RWPE1 (cell line): Measurements from ENCODE around the gene EML1.

Source experiments
- CTCF ChIA-PET: fragments of 350-600 bp; sonication (Branson Sonifier 250); formaldehyde crosslinking; extraction: SDS; loops from one replicate; lab custom pipeline; 2021; lab: Yijun Ruan, JAX
- POLR2A ChIA-PET: fragments of 400-600 bp; formaldehyde crosslinking; extraction: SDS; loops from one replicate; lab custom pipeline; 2020; ENCODE audit warnings: antibody characterized with exemption; ENCODE audit not compliant: low non-redundant PET; lab: Yijun Ruan, JAX
- DNase-seq: peaks from one replicate; pipeline ENCODE4 v3.0.0; 2012; ENCODE audit warnings: low spot score
- H3K27ac ChIP-seq: fragments of 450-650 bp; 2 replicates; pipeline ENCODE4 v1.5.1; 2017
- CTCF ChIP-seq: fragments of 450-650 bp; conservative IDR thresholded peaks from 2 replicates; pipeline ENCODE4 v1.5.1; 2017; ENCODE audit warnings: low read depth, mild to moderate bottlenecking

Gene EML1

GRCh38 chr14:99887407-99887806, 94.2 kb downstream of the EML1 start:
- ChIA-PET POLR2A (no interaction called here), CTCF (interaction anchor here (0.6 kb wide), 1 partner anchor 72 kb away, joined by 4 read pairs; no protein-coding TSS in a partner anchor)
- H3K27ac ChIP-seq = no peak overlapping the region
- no peak for DNase-seq
- no peak for TF ChIP-seq CTCF

- ChIA-PET POLR2A (no interaction called here), CTCF (interaction anchor here (0.6 kb wide), 1 partner anchor 146 kb away, joined by 7 read pairs; no protein-coding TSS in a partner anchor)
- TF ChIP-seq CTCF = no peak
- no peak for DNase-seq
- no peak overlapping the region for H3K27ac ChIP-seq
These were observed 94.9 kb downstream of the EML1 start for GRCh38 chr14:99888149-99888548.

DNA sequence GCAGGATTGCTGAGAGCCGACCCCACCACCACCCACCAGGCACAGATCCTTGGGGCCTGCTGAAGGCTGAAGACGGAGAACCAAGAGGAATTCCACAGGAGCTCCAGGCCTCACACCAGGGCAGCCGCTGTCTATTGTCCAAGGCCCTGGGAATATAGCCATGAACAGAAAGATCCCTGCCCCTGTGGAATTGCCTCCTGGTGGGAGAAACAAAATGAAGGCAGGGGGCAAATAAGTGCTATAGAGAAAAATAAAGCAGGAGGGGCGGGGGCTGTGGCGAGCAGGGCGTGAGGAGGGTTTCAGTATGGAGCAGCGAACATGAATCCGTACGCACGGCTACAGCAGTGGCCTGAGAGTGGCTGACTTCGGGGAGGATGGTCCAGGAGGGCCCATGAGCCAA, 96.1 kb downstream of the EML1 start:
- POLR2A ChIA-PET = no interaction called here
- no peak for DNase-seq
- no peak for TF ChIP-seq CTCF
- CTCF ChIA-PET = interaction anchor here (0.6 to 0.8 kb wide), 2 partner anchors 156 to 159 kb away, joined by 3 read pairs; no protein-coding TSS in a partner anchor
- H3K27ac ChIP-seq = no peak overlapping the region

DNA sequence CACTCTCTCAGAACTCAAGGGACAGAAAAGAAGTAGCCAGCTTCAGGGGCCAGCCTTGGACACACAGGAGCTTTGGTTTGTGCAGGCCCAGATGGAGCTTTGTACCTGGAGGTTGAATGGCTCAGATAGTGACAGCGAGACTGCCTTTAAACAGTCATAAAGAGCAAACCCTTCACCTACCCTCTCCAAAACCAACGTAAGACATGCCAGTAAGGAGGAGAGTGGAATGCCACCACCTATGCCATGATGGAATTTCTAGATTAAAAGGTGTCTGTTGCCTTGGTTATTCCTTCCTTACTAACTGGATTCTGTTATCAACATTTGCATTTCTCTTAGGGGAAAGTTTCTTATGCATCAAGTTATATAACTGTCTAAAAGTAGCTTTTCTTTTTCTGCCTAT, 98.1 kb downstream of the EML1 start:
- no peak overlapping the region for H3K27ac ChIP-seq
- ChIA-PET CTCF (interaction anchor here (0.9 kb wide), 1 partner anchor 155 kb away, joined by 4 read pairs; no protein-coding TSS in a partner anchor), POLR2A (no interaction called here)

GRCh38 chr14:99891900-99892299, 98.7 kb downstream of the EML1 start:
- DNase-seq = no peak
- ChIA-PET CTCF (no interaction called here), POLR2A (interaction anchor here (0.5 kb wide), 1 partner anchor 184 kb away, joined by 3 read pairs; no protein-coding TSS in a partner anchor)
- H3K27ac ChIP-seq = no peak overlapping the region
- TF ChIP-seq CTCF = no peak

More for the DNA sequence above, 98.1 kb downstream of the EML1 start:
- no peak for TF ChIP-seq CTCF
- DNase-seq = no peak

GRCh38 chr14:99892406-99892805, 99.2 kb downstream of the EML1 start:
- no peak for TF ChIP-seq CTCF
- no peak for DNase-seq
- no peak overlapping the region for H3K27ac ChIP-seq
- CTCF ChIA-PET = no interaction called here
- POLR2A ChIA-PET = interaction anchor here (0.5 kb wide), 1 partner anchor 185 kb away, joined by 3 read pairs; no protein-coding TSS in a partner anchor
